K562 (cell line): ENCODE results near the gene ITPR2. TPM values are rescaled to one million over a fixed set of nuclear protein-coding genes. Genes with fewer than 3 reads are reported as not detected.

Source experiments
- ATAC-seq: fragments of 200-7000 bp; cut with Tn5 transposase; 3 replicates; pipeline ENCODE4 v1.9.1; 2020; ENCODE audit warnings: moderate library complexity
- BruUV-seq: library from RNA; stranded (reverse); fragments of 400-500 nt; replicated peaks from 2 replicates; lab custom pipeline; 2021; lab: Mats Ljungman, UMichigan
- CTCF ChIA-PET: fragments of 300-600 bp; formaldehyde crosslinking; extraction: SDS; loops from one replicate; lab custom pipeline; 2021; ENCODE audit warnings: low intra/inter-chr PET ratio; lab: Yijun Ruan, JAX
- POLR2A ChIA-PET: fragments of 300-600, 350-650 bp; sonication (Branson Sonifier 250); formaldehyde crosslinking; extraction: SDS; loops from one replicate; lab custom pipeline; 2021; ENCODE audit warnings: antibody characterized with exemption, inconsistent platforms; lab: Yijun Ruan, JAX
- DNase-seq, 4 experiments: peaks; one replicate each; pipeline versions ENCODE4 v3.0.0 to v3.0.0-alpha.2; 2011 to 2018; ENCODE audit warnings: low spot score in 3 of 4, mixed read lengths in 3 of 4; ENCODE audit errors: extremely low read depth in 1 of 4
- FAIRE-seq: peaks from 2 replicates; lab custom pipeline; 2011; peaks lifted over from hg19 to GRCh38; lab: Jason Lieb, UNC
- H2AFZ ChIP-seq: 2 replicates; pipeline ENCODE4 v1.6.0; 2011; ENCODE audit warnings: low read depth, low read length, control low read depth, inconsistent platforms
- H3K27ac ChIP-seq: fragments of 200-600 bp; 3 replicates; pipeline ENCODE4 v1.8.0; 2011; ENCODE audit warnings: low read depth, mild to moderate bottlenecking, control low read depth, inconsistent platforms, low read length, moderate library complexity, mixed read lengths; ENCODE audit errors: extremely low read depth
- H3K27me3 ChIP-seq, 2 experiments: fragments of 300-600 bp in 1 of 2; 2 replicates in 1 of 2; 3 replicates in 1 of 2; pipeline versions ENCODE4 v1.6.0 to v1.8.0; 2011; ENCODE audit warnings: inconsistent platforms in 2 of 2, low read length in 2 of 2, mild to moderate bottlenecking in 1 of 2, mixed read lengths in 1 of 2, moderate library complexity in 1 of 2; ENCODE audit not compliant: control insufficient read depth in 2 of 2, insufficient read depth in 2 of 2
- H3K36me3 ChIP-seq: fragments of 300-600 bp; 3 replicates; pipeline ENCODE4 v1.8.0; 2011; ENCODE audit warnings: mild to moderate bottlenecking, low read length, inconsistent platforms; ENCODE audit not compliant: control insufficient read depth, insufficient read depth
- H3K4me1 ChIP-seq, 2 experiments: fragments of 200-600 bp in 1 of 2; replicated peaks in 1 of 2; 2 replicates in 1 of 2; 3 replicates in 1 of 2; pipeline versions ENCODE4 v1.5.1 to v1.8.0; 2011; ENCODE audit warnings: inconsistent platforms in 2 of 2, low read length in 2 of 2, mild to moderate bottlenecking in 1 of 2, mixed read lengths in 1 of 2, moderate library complexity in 1 of 2; ENCODE audit not compliant: control insufficient read depth in 2 of 2, insufficient read depth in 2 of 2
- H3K4me2 ChIP-seq: 2 replicates; pipeline ENCODE4 v1.6.1; 2011; ENCODE audit warnings: low read length, control low read depth, inconsistent platforms, mixed read lengths; ENCODE audit not compliant: insufficient read depth
- H3K4me3 ChIP-seq: fragments of 200-600 bp; sonication (generic), shearing (Covaris generic); 2 replicates; pipeline ENCODE4 v1.5.1; 2016; ENCODE audit warnings: control low read depth, inconsistent platforms
- H3K79me2 ChIP-seq: fragments of 200-600 bp; 3 replicates; pipeline ENCODE4 v1.8.0; 2011; ENCODE audit warnings: low read length, inconsistent platforms; ENCODE audit not compliant: control insufficient read depth, insufficient read depth
- H3K9ac ChIP-seq, 2 experiments: 2 replicates each; pipeline versions ENCODE4 v1.6.0 to v1.6.1; 2011; ENCODE audit warnings: low read depth in 2 of 2, low read length in 2 of 2, control low read depth in 1 of 2, inconsistent platforms in 1 of 2, mild to moderate bottlenecking in 1 of 2, mixed read lengths in 1 of 2; ENCODE audit not compliant: insufficient read depth in 1 of 2
- H3K9me1 ChIP-seq: one replicate; pipeline ENCODE4 v1.6.0; 2011; ENCODE audit warnings: inconsistent platforms, mild to moderate bottlenecking, low read length, moderate library complexity; ENCODE audit not compliant: control insufficient read depth, insufficient read depth
- H3K9me3 ChIP-seq: replicated peaks from 2 replicates; pipeline ENCODE4 v1.5.1; 2011; ENCODE audit warnings: low read depth, low read length, inconsistent platforms; ENCODE audit not compliant: control insufficient read depth, insufficient read depth
- H4K20me1 ChIP-seq: replicated peaks from 2 replicates; pipeline ENCODE4 v1.6.1; 2011; ENCODE audit warnings: low read length, inconsistent platforms, mixed read lengths; ENCODE audit not compliant: control insufficient read depth, insufficient read depth
- CBX2 ChIP-seq: fragments of 200-600 bp; sonication (generic); IDR thresholded peaks from one replicate; pipeline ENCODE4 v1.6.1; 2012; ENCODE audit warnings: mild to moderate bottlenecking, low read length, inconsistent platforms; ENCODE audit not compliant: insufficient read depth, poor library complexity, severe bottlenecking
- HDAC8 ChIP-seq: fragments of 450-650 bp; IDR thresholded peaks from 2 replicates; pipeline ENCODE4 v1.6.1; 2016; ENCODE audit warnings: mild to moderate bottlenecking, missing genetic modification characterization, moderate library complexity, missing compliant biosample characterization
- PCBP1 ChIP-seq: fragments of 200-400 bp; formaldehyde crosslinking; IDR thresholded peaks from 2 replicates; pipeline ENCODE4 v1.6.1; 2018; ENCODE audit warnings: mild to moderate bottlenecking, low read depth, low read length; ENCODE audit not compliant: poor library complexity, severe bottlenecking
- RBM39 ChIP-seq: fragments of 200-400 bp; formaldehyde crosslinking; optimal IDR thresholded peaks from 2 replicates; pipeline ENCODE3; 2018; ENCODE audit warnings: low read depth, low read length
- TBP ChIP-seq: optimal IDR thresholded peaks from 2 replicates; pipeline ENCODE3; 2011; ENCODE audit warnings: low read depth, low read length, improper control_type of control experiment
- TEAD1 ChIP-seq, 2 experiments: fragments of 450-650 bp in 1 of 2; sonication (generic) in 1 of 2; formaldehyde crosslinking; IDR thresholded peaks; 2 replicates each; pipeline versions ENCODE4 v1.4.0 to v1.8.0; 2020 to 2022; ENCODE audit warnings: mild to moderate bottlenecking in 2 of 2, missing genetic modification reagents in 1 of 2
- ZNF668 ChIP-seq: fragments of 250-450 bp; sonication (Bioruptor Pico); IDR thresholded peaks from 2 replicates; pipeline ENCODE4 v1.8.0; 2022; ENCODE audit warnings: mild to moderate bottlenecking, inconsistent platforms
- WGBS: fragments of 100-300 bp; shearing (Covaris generic); methylation state at CpG from one replicate; pipeline ENCODE4 v1.1.6; 2016; ENCODE audit warnings: low coverage, mixed read lengths; ENCODE audit not compliant: insufficient coverage; ENCODE audit errors: missing lambda C conversion rate; 5-methylcytosine and 5-hydroxymethylcytosine counted together
- in situ Hi-C: fragments of 300-500 bp; cut with MboI; formaldehyde crosslinking; loops from 4 replicates; pipeline ENCODE4 v1.15.0; 2018; ENCODE audit warnings: inconsistent platforms, mixed read lengths
- intact Hi-C: fragments of 100-400 bp; cut with micrococcal nuclease; formaldehyde crosslinking; loops from 2 replicates; pipeline ENCODE4 v1.14.2; 2022
- polyA plus RNA-seq, 8 experiments: library from polyadenylated mRNA; depleted of rRNA in 4 of 8; stranded (reverse) in 5 of 8; unstranded in 3 of 8; fragments of >200 nt; fragmentation: Nextera tagmentation in 2 of 8; fragmentation: Illumina TruSeq in 1 of 8; extraction: Ambion mirVana in 2 of 8; extraction: Trizol in 1 of 8; gene quantifications; 2 replicates each; pipeline versions ENCODE4 v1.2.1 to v1.2.3, GENCODE V29; 2011 to 2014; ENCODE audit warnings: inconsistent platforms in 1 of 8, missing spikeins in 1 of 8
- total RNA-seq, 7 experiments: library from RNA; depleted of rRNA in 6 of 7; stranded (reverse); fragments of >200 nt in 6 of 7; fragmentation: Illumina TruSeq in 2 of 7; extraction: Trizol in 2 of 7; gene quantifications; 2 replicates each; pipeline versions ENCODE4 v1.2.1 to v1.2.3, GENCODE V29; 2011 to 2021; ENCODE audit warnings: low replicate concordance in 1 of 7
- TF ChIP-seq, protein P1 (sequence below): fragments of 250-450 bp; sonication (Bioruptor Pico); IDR thresholded peaks from 2 replicates; pipeline ENCODE4 v1.4.0; 2020; ENCODE audit warnings: mild to moderate bottlenecking, moderate library complexity
- TF ChIP-seq, protein P2 (sequence below): fragments of 450-650 bp; IDR thresholded peaks from 2 replicates; pipeline ENCODE4 v1.6.1; 2017; ENCODE audit warnings: antibody characterized with exemption, mild to moderate bottlenecking

ITPR2 gene
- total and polyA plus RNA-seq, 9 of the 15 experiments (the other 6 are each of a cell fraction or from before 2014, with no cell fraction given): 0.21 to 3.3 (median 0.95) TPM

DNA sequence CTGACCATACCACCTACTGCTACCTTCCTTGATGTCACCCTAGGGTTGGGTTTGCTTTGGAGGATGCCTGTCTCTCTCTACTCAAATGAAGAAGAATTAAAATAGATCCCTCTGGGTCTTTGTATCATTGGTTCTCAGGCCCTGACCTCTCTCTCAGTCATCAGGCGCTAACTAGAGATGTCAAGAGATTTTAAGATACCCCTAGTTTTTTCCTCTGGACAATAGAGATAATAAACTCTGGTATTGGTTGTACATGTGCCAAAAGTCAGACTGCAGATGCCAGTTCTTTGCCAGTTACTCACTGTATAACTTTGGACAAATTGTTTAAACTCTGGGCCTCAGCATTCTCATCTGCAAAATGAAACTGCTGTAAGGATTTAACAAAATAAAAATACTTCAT lies 31.5 kb downstream of the ITPR2 start:
- Histone ChIP-seq H3K79me2 (no peaks in the 10 kb centered on the region), H3K36me3 (no peaks in the 10 kb centered on the region), H3K4me2 (no peak overlapping the region), H3K4me1 (no peaks in the 10 kb centered on the region), H3K4me3 (no peak overlapping the region), H2AFZ (no peak overlapping the region), H3K27me3 (no peaks in the 10 kb centered on the region), H3K27ac (no peak overlapping the region), H3K9ac (no peak overlapping the region), H4K20me1 (no peaks in the 10 kb centered on the region), H3K9me1 (no peaks in the 10 kb centered on the region), H3K9me3 (no peaks in the 10 kb centered on the region)
- DNase-seq (no peak), FAIRE-seq (no peak), ATAC-seq (no peak)
- BruUV-seq: no TSS peak
- intact Hi-C loops (no loop called here), in situ Hi-C loops (no loop called here)
- POLR2A ChIA-PET: interaction anchor here (0.6 kb wide), 1 partner anchor 81 kb away, joined by 3 read pairs; no protein-coding TSS in a partner anchor
- TF ChIP-seq TBP (no peak), CBX2 (no peak), PCBP1 (no peak), HDAC8 (no peak), ZNF668 (no peak), RBM39 (no peak), TEAD1 (CRISPR knock-in tag; IDR thresholded peaks at IDR 0.05) (no peak)
- TF ChIP-seq, protein P1, sequence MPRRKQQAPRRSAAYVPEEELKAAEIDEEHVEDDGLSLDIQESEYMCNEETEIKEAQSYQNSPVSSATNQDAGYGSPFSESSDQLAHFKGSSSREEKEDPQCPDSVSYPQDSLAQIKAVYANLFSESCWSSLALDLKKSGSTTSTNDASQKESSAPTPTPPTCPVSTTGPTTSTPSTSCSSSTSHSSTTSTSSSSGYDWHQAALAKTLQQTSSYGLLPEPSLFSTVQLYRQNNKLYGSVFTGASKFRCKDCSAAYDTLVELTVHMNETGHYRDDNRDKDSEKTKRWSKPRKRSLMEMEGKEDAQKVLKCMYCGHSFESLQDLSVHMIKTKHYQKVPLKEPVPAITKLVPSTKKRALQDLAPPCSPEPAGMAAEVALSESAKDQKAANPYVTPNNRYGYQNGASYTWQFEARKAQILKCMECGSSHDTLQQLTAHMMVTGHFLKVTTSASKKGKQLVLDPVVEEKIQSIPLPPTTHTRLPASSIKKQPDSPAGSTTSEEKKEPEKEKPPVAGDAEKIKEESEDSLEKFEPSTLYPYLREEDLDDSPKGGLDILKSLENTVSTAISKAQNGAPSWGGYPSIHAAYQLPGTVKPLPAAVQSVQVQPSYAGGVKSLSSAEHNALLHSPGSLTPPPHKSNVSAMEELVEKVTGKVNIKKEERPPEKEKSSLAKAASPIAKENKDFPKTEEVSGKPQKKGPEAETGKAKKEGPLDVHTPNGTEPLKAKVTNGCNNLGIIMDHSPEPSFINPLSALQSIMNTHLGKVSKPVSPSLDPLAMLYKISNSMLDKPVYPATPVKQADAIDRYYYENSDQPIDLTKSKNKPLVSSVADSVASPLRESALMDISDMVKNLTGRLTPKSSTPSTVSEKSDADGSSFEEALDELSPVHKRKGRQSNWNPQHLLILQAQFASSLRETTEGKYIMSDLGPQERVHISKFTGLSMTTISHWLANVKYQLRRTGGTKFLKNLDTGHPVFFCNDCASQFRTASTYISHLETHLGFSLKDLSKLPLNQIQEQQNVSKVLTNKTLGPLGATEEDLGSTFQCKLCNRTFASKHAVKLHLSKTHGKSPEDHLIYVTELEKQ (CRISPR knock-in tag): no peak
- TF ChIP-seq, protein P2, sequence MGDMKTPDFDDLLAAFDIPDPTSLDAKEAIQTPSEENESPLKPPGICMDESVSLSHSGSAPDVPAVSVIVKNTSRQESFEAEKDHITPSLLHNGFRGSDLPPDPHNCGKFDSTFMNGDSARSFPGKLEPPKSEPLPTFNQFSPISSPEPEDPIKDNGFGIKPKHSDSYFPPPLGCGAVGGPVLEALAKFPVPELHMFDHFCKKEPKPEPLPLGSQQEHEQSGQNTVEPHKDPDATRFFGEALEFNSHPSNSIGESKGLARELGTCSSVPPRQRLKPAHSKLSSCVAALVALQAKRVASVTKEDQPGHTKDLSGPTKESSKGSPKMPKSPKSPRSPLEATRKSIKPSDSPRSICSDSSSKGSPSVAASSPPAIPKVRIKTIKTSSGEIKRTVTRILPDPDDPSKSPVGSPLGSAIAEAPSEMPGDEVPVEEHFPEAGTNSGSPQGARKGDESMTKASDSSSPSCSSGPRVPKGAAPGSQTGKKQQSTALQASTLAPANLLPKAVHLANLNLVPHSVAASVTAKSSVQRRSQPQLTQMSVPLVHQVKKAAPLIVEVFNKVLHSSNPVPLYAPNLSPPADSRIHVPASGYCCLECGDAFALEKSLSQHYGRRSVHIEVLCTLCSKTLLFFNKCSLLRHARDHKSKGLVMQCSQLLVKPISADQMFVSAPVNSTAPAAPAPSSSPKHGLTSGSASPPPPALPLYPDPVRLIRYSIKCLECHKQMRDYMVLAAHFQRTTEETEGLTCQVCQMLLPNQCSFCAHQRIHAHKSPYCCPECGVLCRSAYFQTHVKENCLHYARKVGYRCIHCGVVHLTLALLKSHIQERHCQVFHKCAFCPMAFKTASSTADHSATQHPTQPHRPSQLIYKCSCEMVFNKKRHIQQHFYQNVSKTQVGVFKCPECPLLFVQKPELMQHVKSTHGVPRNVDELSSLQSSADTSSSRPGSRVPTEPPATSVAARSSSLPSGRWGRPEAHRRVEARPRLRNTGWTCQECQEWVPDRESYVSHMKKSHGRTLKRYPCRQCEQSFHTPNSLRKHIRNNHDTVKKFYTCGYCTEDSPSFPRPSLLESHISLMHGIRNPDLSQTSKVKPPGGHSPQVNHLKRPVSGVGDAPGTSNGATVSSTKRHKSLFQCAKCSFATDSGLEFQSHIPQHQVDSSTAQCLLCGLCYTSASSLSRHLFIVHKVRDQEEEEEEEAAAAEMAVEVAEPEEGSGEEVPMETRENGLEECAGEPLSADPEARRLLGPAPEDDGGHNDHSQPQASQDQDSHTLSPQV: no peak
- WGBS: 0% methylated on average over 1 of the region's 1 CpG
- CTCF ChIA-PET: no interaction called here
